Astrocyte of the cerebellum (primary cell): Measurements from ENCODE around the gene HSPBP1.

Experiments
- DNase-seq: peaks from one replicate; pipeline ENCODE4 v3.0.0-alpha.2; 2011; ENCODE audit warnings: low read depth
- H3K4me3 ChIP-seq: 2 replicates; pipeline ENCODE4 v1.5.1; 2011; ENCODE audit warnings: mild to moderate bottlenecking, low read depth, low read length, moderate library complexity
- in situ Hi-C: cut with HindIII; loops from 2 replicates; pipeline ENCODE4 v1.10.0; 2017; ENCODE audit warnings: low sequenced_read_pairs
- TF ChIP-seq, protein P1 (sequence below): IDR thresholded peaks from 2 replicates; pipeline ENCODE4 v1.5.1; 2012; ENCODE audit warnings: low read length, low read depth, moderate library complexity, mild to moderate bottlenecking; ENCODE audit errors: missing control alignments

Gene HSPBP1

DNA sequence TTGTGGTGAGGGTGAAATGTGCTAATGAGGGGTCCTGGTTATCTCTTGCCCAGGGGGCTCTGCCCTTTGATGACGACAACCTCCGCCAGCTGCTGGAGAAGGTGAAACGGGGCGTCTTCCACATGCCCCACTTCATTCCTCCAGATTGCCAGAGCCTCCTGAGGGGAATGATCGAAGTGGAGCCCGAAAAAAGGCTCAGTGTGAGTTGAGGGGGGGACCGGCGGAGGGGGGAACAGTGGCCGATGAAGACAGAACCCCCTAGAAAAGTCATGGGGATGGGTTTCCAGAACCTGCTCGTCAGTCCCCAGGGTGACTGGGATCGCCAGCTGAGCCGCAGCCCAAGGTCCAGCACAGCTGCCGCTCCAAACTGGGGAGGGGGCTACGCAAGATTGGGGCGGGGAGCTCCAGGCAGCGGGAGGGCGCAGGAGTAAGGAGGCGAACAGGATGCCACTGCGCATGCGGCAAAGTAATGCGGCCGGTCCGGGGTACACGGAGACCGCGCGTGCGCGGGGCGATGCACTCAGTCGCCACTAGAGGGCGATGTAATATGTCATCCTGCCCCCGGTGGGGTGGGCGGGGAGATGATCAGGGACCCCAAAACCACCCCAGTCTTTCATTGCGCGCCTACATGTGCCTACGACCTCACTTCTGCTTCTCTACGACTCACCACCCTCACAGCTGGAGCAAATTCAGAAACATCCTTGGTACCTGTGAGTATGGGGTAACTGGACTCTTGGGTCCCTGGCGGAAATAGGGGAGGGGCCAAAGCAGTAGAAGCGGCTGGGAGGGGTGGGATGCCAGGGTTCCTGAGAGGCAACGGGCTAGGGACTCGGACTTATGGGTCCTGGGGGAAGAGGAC is 21.8 kb upstream of the HSPBP1 start:
- DNase-seq: peak; percentile 38
- peak overlapping the region; percentile 34 for H3K4me3 ChIP-seq
- in situ Hi-C loops: no loop called here
- TF ChIP-seq, protein P1, sequence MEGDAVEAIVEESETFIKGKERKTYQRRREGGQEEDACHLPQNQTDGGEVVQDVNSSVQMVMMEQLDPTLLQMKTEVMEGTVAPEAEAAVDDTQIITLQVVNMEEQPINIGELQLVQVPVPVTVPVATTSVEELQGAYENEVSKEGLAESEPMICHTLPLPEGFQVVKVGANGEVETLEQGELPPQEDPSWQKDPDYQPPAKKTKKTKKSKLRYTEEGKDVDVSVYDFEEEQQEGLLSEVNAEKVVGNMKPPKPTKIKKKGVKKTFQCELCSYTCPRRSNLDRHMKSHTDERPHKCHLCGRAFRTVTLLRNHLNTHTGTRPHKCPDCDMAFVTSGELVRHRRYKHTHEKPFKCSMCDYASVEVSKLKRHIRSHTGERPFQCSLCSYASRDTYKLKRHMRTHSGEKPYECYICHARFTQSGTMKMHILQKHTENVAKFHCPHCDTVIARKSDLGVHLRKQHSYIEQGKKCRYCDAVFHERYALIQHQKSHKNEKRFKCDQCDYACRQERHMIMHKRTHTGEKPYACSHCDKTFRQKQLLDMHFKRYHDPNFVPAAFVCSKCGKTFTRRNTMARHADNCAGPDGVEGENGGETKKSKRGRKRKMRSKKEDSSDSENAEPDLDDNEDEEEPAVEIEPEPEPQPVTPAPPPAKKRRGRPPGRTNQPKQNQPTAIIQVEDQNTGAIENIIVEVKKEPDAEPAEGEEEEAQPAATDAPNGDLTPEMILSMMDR: peak; percentile 87

- TF ChIP-seq, protein P1: no peak
- in situ Hi-C loops: no loop called here
- DNase-seq: no peak
- H3K4me3 ChIP-seq: no peak overlapping the region
These were observed 21.1 kb upstream of the HSPBP1 start for GRCh38 chr19:55300886-55301458.

DNA sequence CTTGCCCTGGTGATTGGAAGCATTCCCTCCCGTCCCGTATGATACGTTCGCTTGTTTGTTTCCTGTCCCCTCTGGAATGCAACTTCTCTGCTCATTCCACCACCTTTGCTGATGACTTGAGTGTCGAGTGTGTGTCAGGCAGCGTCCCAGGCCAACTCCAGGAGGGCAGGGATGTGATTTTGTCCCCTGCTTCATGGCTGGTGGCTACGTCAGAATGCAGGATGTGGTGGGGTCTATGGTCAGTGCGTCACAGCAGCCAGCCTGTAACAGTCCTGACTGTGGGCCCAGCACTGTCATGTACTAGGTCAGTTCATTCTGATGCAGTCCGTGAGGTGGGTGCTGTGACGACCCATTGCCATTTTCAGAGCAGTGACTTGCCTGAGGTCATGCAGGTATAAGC is 20.1 kb upstream of the HSPBP1 start:
- in situ Hi-C loops: loop anchor here (5.0 kb wide), 1 partner anchor 128 kb away; no protein-coding TSS in a partner anchor
- TF ChIP-seq, protein P1: no peak
- DNase-seq: no peak
- no peak overlapping the region for H3K4me3 ChIP-seq

DNA sequence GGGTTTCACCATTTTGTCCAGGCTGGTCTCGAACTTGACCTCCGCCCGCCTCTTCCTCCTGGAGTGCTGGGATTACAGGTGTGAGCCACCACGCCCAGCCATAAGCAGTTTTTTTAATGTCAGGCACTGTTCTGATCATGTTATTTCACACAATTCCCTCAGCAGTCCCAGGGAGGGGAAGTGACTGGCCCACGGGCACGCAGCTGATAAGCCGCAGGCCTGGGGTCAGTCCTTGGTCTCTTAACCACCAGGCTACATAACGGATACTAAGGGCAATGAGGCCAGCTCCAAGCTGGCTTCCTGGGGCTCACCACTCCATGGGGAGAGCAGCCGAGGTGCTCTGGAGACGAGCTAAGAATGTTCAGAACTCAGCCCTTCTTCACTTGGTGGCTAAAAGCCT is 17.4 kb upstream of the HSPBP1 start:
- in situ Hi-C loops: loop anchor here (5.0 kb wide), 1 partner anchor 125 kb away; no protein-coding TSS in a partner anchor
- TF ChIP-seq, protein P1: no peak

DNA sequence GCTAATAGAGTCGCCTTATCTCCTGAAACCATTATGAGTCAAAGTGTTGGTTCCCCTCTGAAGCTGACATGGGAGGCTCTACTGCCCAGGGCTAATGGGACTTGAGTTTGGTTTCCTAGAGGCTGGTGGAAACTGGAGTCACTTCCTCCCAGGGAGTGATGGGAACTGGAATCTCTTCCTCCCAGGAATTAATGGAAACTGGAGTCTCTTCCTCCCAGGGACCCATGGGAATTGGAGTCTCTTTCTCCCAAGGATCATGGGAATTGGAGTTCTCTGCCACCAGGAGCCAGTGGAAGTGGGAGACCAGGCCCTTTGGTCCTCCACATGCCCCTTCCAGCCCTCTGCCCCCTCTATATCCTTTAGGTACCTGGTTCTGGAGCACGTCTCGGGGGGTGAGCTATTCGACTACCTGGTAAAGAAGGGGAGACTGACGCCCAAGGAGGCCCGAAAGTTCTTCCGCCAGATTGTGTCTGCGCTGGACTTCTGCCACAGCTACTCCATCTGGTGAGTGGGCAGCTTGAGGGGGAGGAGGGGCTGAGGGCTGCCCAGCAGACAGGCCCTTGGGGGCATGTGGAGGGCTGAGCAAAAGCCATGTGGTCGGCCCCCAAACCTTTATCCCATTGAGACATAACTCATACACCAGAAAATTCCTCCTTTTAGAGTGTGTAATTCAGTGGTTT is 9.3 kb upstream of the HSPBP1 start:
- in situ Hi-C loops: no loop called here
- H3K4me3 ChIP-seq: no peak overlapping the region
- no peak for DNase-seq
- TF ChIP-seq, protein P1: no peak

More for the DNA sequence above, 17.4 kb upstream of the HSPBP1 start:
- no peak for DNase-seq
- H3K4me3 ChIP-seq: no peak overlapping the region

- DNase-seq: no peak
- in situ Hi-C loops: no loop called here
- no peak overlapping the region for H3K4me3 ChIP-seq
- TF ChIP-seq, protein P1: no peak
These were observed 7.6 kb upstream of the HSPBP1 start for GRCh38 chr19:55287361-55288079.
